GM21390 (cell line): ENCODE data around the gene PPP1R17.

ENCODE experiments used
- ATAC-seq: cut with Tn5 transposase; IDR thresholded peaks from one replicate; pipeline ENCODE4 v1.9.1; 2021; ENCODE audit not compliant: unreplicated experiment

The PPP1R17 gene

DNA sequence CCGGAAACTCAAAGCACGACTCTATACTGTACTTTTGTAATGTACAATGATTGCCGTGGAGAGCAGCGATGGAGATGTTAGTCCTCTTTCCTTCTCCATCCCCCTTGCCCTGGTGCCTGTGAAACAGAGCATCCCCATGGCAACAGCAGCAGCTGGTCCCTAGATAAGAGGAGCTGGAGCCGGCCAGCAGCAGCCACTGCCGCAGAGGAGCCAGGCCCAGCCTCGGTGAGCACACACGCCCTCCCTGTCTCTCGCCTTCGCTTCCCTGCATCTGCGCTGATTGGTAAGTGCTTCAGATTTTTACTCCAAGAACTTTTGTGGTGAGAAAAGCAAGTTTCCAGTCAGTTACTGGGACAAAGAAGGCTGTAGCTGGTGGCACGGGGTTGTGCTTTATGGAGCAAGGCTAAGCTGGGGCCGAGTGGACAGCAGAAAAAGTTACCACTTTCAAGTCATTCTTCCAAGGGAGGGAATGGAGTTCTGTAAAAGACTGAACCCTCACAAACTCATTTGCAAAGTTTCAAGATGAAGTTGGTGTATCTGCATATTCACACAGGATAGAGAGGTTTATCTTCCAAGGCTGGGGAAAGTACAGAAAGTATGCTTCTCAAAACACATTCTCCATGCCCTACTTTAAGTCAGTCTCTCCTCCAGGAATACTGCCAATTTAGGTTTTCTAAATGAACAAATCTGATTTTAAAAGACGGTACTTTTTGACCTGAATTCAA lies at the start of gene PPP1R17:
Gene PPP1R17 (plus strand): TSS at position 192 of the 725 bp plus-strand sequence. CDS start 5,227 bp downstream, outside the sequence.
- no peak for ATAC-seq

DNA sequence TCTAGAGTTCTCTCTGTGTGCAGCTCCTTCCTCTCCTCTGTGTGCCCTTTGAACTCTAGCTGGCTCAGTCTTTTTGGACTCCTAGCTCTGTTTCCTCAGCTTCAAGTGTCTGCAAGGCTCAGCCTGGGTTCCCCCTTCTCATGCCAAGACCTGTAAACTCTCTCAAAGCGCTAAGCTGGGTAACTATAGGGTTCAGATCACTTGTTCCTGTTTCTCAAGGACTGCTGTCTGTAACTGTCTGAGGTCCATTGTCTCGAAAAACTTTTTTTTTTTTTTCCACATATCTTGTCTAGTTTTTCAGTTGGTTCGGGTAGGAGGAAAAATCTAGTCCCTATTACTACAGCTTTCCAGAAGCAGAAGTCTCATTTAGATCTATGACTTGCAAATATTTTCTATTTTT lies 46.6 kb upstream of the PPP1R17 start:
- no peak for ATAC-seq

GRCh38 chr7:31642681-31643115 lies 44.3 kb upstream of the PPP1R17 start:
- ATAC-seq, result no peak

GRCh38 chr7:31646942-31647341 lies 40.1 kb upstream of the PPP1R17 start:
- ATAC-seq, result no peak

DNA sequence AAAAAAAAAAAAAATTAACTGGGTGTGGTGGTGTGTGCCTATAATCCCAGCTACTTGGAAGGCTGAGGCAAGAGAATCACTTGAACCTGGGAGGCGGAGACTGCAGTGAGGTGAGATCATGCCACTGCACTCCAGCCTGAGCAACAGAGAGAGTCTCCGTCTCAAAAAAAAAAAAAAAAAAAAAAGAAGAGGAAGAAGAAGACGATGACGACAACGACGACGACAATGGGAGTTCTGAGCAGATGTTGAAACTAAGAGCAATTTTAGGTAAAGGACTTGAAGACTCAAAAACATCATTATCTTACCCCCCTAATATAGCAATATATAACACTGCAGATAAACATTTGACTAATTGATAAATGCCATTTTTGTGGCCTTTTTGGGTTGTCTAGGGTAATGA lies 39.5 kb upstream of the PPP1R17 start:
- no peak for ATAC-seq

- no peak for ATAC-seq
Measured at GRCh38 chr7:31648288-31648687, 38.7 kb upstream of the PPP1R17 start.

- no peak for ATAC-seq
Measured at GRCh38 chr7:31648880-31649279, 38.1 kb upstream of the PPP1R17 start.

DNA sequence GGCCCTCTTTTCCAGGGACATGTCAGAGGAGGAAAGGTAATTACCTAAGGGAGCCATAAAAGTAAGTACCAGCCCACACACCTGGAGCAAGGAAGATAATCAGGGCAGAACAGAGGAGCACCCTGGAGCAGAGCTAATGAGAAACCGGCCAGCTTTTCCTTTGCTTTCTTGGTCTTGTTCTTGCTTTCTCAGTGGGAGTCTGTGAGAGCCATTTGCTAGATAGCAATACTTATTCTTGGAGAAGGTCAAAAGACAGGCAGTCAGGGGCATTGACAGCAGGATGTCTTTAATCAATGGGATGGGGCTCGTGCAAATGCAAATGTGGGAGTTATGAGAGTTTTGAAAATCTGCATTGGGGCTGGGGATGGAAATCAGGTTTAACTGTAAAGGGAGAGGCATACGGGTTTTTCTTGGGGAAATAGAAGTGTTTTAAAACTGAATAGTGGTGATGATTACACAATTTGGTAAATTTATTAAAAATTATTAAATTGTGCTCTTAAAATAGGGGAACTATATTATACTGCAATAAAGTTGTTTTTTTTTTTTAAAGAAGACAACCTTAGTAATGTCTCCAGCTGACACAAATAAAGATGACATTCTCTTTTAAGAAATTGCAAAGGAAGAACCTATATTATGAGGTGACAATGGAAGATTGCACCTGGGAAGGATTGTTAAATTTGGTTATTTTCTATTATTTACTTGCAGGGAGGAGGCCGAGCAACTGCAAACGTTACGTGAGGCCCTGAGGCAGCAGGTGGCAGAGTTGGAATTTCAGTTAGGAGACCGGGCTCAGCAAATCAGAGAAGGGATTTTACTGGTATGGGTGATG lies 35.6 kb upstream of the PPP1R17 start:
- no peak for ATAC-seq

GRCh38 chr7:31652063-31652326 lies 35.0 kb upstream of the PPP1R17 start:
- ATAC-seq, result no peak

DNA sequence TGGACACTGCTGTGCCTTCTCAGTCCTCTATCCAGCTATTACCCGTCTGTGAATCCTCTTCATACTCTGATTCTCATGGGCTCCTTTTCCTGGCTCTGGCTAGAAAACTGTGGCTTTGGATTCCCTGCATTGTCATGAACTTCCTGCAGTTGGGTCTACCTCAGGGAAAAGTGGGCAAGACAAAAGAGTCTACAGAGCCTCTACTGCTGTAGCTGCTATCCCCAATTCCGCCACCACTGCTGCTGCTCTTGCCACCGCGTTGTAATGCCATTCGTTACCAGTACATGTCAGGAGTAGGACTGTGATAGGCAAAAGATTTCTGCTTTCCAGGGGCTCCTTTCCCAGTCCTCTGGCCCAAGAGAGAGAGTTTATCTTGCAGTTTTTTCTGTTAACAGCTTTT lies 23.9 kb upstream of the PPP1R17 start:
- ATAC-seq, result no peak

- no peak for ATAC-seq
Measured at GRCh38 chr7:31664890-31665289, 22.1 kb upstream of the PPP1R17 start.

DNA sequence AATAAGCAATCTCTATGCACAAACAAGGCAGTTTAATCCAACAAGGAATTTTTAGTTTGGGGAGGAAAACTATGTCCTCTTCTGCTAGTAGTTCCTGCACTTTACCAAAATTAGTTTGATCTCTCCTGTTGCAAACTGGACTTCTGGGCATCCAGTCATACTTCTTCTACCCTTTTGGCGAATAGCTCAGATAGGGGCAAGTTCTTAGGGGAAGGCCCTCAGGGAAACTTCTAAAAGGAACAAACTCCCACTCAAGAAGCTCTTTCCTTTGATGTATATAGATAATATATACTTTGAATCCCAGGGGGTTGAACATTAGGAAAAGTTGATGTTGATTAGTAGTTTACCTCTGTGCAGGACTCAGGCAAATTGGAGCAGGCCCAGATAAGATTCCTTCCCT lies 21.5 kb upstream of the PPP1R17 start:
- no peak for ATAC-seq

DNA sequence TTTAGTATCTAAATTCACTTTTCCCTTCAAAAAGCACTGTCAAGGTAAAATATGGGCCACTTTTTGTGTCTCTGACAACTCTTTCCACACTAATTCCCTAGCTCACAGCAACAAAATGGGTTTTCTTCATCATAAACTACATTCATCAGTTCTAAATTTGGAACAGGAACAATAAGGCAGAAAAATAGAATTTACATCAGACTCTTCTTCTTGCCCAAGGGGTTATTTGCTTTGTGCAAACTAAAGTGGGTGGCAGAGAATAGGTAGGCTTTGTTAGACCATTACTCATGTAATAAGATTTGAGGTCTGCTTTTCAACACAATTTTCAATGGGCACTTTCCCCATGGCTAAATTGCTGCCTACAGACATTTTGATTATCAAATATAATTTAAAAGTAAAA lies 17.6 kb upstream of the PPP1R17 start:
- ATAC-seq, result no peak

DNA sequence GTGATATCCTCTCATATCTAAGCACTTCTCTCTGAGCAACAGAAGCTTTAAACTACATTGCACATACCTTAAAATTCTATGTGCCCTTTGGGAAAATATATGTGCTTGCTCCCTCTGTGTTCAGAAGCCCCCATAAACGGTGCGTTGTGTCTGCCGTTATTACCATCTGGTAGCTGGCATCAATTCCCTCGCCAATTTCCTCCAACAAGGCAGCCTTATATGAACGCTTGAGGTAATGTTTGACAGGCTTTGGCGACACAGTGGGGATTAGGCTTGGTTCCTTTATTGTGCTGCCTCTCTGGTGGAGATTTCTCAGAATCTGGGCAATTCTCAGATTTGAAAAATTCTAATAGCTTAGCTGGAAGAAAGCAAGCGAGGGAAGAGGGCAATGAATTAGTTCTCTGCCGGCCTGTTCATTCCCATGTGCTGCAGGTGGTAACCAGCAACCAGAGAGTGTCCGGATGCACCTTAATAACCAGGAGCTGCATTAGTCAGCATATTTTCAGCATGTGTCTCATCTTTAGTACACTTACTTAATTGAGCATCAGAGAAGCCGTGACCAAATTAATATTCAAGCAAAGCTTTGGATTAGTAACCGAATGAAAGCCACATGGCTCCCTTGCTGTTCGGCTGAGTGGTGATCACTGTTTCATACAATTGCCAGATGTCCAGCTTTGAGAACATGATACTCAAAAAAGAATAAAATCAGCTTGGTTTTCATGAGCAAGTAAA lies 7.3 kb upstream of the PPP1R17 start:
- no peak for ATAC-seq

DNA sequence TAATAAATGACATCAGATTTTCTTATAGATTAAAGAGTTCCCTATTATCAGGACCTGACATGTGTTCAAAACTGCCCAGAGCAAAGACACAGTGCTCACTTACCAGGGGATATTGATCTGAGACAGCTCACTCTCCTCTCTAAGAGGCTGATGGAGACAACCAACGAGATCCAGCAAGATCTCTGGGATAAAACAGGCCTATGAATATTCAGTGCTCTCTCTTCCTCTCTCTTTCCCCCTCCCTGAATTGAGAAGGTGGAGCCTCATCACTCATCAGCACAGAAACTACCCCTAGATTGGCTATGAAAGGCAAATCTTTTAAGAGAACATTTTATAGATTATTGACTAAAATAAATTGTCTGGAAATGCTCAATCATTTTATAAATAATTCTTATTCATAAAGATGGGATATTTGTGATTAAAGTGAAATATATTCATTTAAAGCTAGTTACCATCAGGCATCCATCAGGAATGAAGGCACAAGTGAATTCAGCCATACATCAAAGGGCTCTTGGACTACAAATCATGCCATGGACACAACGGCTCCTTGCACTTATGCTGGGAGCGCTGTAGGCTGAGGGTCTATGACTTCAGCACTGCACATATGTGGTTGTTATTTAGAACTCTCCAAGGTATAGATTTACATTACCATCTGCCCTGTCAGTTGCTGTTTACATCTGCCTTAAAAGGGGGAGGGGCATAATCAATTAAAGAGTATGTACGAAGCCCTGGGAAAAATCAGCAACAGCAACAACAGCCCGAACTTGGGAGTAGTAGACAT lies 3.4 kb upstream of the PPP1R17 start:
- no peak for ATAC-seq

DNA sequence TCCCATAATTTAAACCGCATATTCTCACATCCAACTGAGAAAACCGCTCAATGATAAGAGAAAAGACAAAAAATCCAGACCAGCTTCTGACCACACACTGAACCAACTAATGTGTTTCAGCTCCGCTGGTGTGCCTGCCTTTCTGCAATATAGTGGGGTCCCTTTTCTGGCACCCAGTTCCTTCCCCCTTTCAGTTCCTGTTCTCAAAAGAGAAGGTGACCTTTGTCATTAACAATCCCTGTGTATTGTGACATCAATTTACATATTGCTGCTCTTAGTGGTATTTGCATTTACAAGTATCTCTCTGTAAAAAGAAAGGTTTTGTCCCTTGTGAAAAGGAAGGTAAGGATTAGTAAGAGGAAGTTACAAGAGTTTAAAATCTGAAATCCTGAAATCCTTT lies 1.4 kb downstream of the PPP1R17 start:
- no peak for ATAC-seq

DNA sequence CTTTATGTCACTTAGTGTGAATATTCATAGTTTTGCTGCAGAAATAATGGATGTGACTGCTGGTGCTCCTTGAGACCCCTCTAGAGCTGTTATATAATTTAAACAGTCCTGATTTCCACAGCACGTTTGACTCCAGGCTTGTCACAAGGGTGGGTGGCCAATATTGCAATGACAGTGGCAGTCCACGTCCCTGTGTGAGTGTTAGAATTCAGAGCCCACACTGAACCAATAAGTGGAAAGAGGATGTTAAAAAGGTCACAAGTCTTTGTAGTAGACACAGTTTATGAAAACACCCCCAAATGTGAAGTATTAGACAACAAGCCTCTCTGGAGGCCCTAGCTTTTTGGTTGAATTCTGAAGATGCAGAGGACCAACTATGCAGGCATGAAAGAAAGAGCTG lies 2.0 kb downstream of the PPP1R17 start:
- no peak for ATAC-seq

- no peak for ATAC-seq
Measured at GRCh38 chr7:31690935-31691334, 3.9 kb downstream of the PPP1R17 start.

DNA sequence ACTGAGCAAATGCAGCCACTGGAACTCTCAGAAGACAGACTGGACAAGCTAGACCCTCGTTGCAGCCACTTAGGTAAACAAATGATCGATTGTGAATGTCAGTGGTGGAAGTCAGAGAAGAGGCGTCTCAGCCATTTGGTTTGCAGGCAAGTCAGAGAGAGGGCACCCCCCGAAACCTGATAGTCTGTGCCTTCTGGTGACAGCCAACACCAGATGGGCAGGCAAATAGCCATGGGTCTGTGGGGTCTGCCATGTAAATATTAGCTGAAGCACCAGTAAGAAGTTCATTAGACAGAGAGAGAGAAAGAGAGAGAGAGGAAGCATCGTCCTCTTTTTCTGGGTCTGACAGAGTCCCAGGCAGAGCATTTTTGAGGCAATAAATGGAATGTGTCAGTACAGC lies 5.4 kb downstream of the PPP1R17 start:
- ATAC-seq, result no peak

- no peak for ATAC-seq
Measured at GRCh38 chr7:31692871-31693270, 5.9 kb downstream of the PPP1R17 start.
